GM21447 (cell line): Measurements from ENCODE around the gene TTC39B.

Source experiments
- ATAC-seq: cut with Tn5 transposase; IDR thresholded peaks from one replicate; pipeline ENCODE4 v1.9.1; 2021; ENCODE audit not compliant: unreplicated experiment

The TTC39B gene

DNA sequence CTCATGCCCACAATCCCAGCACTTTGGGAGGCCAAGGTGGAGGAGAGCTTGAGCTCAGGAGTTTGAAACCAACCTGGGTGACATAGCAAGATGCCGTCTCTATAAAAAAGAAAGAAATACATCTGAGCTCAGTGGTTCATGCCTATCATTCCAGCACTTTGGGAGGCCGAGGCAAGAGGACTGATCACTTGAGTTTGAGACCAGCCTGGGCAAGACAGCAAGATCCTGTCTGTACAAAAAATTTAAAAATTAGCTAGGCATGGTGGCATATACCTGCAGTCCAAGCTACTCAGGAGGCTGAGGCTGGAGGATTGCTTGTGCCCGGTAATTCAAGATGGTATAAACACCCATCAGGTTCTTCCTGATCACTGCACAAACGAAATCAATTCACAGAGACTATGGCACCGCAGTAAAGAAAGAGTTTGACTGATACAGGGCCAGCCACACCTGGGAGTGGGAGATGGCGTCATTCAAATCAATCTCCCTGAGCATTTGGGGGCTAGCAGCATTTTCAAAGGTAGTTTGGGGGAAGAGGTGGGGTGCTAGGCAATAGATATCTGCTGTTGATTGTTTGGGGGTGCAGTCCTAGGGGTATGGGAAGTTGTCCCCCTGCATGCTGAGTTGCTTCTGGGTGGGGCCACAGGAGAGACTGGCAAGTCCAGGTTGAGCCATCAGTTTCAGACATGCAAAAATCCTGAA lies 169.2 kb downstream of the TTC39B start:
- no peak for ATAC-seq

DNA sequence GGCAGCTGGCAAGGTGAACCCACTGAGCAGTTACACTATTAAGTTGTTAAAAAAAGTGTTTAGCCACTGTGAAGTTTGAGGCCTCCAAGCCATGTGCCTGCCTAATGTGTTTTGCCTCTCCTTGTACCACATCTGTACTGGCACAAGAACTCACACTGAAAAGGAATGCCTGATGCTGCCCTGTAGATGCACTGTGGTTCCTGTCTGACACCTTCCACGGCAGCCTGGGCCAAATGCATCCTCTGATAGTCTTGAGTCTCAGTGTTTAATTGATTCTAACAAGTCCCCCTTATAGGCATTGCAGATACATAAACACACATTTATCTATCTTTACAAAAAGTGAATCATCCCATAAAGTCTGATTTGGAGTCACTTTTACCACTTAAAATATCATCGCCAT lies 169.9 kb downstream of the TTC39B start:
- ATAC-seq: no peak

DNA sequence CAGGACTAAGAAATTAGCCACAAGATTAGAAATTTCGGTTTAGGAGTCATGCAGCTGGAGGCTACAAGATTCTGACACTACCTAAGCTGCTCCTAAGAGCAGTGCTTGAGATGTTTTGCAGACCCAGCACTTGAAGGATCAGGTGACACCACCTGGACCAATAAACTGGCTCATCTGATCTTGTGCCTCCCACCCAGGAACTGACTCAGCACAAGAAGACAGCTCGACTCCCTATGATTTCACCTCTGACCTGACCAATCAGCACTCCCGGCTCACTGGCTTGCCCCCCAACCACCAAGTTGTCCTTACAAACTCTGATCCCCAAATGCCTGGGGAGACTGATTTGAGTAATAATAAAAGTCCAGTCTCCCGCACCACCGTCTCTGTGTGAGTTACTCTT lies 170.4 kb downstream of the TTC39B start:
- ATAC-seq: no peak

DNA sequence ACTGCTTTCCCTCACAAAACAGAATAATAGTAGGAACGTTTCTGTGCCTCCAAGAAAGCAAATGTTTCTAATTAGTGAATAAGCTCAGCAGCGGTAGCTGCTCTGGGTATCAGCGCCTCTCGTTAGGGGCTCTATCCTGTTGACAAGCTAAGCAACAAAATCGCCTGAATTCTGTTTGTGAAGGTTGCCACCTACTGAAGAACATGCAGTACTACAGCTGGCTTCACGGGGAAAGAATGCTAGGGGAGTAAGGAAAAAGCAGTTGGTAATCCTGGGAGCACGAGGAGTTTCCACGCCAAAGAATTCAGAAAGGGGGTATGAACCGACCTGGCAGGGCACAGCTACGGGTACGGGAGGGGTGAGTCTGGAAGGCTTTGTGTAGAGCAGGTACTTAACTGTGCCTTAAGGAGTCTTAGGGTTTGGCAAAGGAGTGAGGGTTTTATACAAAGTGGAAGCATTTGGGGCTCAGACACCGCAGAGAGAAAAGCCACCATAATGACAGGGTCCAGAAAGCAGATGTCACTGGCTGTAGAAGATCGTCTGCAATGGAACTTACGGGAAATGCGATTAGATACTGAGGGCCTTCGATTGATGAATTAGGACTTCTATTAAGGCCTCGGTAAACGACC lies 171.7 kb downstream of the TTC39B start:
- ATAC-seq: peak; percentile 79

DNA sequence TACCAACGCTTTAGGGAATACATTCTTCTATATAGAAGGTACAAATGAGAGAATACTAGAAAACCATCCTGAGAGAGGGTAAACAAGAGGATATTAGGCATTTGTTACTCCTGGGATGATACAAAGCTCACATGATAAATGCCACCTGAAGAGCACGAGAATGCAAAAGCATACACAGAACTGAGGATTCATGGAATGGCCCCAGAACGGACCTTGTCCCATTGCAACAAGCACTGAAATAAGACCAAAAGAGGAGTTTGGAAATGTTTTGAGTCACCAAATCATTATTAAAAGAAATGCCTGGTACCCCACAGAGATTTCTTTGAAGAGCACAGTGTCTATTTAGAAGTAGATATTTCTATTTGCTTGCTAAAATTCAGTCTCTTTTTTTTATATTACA lies 173.5 kb downstream of the TTC39B start:
- no peak for ATAC-seq

DNA sequence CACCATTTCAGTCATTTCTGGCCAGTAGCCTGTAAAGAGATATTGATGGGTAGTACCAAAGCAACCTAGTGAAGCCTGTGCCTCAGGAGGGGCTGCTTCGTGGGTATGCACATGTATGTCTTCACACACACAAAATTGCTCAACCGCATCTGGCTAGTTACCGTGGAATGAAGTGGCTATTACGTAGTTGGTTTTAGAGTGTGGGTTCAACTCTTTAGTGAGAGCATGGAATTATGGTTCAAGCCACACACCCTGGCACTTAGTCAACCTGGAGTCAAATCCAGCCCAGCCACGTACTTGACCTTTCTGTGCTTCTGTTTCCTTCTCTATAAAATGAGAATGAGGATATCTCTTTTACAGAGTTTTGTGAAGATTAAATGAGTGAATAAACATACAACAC lies 174.9 kb downstream of the TTC39B start:
- no peak for ATAC-seq

DNA sequence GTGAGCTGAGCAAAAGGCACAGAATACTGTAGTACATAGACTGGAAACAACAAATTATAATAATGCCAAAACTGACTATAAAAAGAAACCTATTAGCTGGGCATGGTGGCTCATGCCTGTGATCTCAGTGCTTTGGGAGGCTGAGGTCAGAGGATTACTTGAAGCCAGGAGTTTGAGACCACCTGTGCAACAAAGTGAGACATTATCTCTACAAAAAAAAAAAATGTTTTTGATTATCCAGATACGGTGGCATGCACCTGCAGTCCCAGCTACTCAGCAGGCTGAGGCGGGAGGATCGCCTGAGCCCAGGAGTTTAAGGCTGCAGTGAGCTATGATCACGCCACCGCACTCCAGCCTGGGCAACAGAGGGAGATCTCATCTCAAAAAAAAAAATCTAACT lies 175.9 kb downstream of the TTC39B start:
- no peak for ATAC-seq

DNA sequence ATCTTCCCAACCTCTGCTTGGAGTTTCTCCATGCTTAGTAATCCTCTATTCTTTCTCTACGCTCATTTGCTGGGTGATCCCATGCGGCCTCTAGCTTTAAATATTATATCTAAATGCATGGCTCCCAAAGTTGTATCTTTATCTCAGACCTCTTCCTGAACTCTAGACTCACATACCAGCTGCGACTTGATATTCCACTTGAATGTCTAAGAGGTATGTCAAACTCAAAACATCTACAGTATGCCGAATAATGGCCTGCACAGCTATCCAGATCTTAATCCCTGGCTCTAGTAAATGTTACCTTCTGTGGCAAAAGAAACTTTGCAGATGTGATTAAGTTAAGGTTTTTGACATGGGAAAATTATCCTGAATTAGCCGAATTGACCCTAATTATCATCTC lies 179.2 kb downstream of the TTC39B start:
- no peak for ATAC-seq

DNA sequence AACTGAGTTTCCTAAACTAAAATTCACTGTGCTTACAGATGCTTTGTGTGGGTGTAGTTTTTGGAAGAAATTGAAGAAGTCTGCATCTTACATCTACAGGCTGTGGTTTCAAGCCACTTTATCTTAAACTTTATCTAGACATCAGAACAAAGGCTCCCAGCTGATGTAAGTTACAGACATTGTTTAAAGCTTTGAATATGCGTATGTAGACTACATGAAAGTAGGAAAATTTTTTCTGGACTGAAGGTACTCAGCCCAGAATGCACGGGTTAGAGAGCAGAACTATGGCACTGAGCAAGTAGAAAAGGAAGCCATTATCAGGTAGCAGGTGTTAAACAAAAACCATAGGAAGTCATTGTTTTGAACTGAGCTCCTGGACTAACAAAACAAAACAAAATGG lies 185.4 kb downstream of the TTC39B start:
- no peak for ATAC-seq

DNA sequence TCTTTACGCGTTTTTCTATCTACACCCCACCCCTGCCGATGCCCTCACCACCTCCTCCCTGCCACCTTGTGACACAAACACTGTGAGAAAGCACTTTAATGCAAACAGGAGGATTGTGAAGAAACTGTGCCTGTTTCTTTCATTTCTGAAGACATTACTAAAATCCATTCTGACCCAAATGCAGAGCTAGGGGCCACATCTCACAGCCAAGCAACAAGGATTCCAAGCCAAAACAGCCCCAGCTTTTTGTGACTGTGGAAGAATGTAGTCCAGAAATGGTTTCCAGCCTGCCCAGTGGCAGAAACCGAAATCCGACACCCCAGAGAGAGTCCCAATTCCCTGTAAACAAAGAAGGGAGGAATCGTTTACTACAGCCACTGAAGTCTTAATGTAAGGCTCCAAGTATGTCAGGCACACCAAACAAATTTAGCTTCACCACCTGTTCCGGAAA lies 190.9 kb downstream of the TTC39B start:
- no peak for ATAC-seq

DNA sequence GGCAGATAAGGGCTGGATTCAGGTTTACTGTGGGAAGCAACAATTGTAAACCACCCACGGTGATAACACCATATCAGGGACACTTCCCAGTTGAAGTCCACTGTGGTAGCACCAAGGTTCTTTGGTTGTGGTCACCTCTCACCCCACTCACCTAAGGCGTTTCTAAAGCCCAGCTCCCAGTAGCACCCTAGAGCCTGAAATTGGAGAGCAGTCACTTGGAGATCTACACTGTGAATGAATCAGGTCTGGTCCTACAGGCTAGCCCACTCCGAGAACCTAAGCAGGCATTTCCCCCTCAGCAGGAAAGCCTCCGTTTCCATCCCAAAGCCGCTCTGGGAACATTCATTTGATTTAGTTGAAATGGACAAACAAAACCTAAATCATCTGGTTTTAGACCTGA lies 191.3 kb downstream of the TTC39B start:
- no peak for ATAC-seq

DNA sequence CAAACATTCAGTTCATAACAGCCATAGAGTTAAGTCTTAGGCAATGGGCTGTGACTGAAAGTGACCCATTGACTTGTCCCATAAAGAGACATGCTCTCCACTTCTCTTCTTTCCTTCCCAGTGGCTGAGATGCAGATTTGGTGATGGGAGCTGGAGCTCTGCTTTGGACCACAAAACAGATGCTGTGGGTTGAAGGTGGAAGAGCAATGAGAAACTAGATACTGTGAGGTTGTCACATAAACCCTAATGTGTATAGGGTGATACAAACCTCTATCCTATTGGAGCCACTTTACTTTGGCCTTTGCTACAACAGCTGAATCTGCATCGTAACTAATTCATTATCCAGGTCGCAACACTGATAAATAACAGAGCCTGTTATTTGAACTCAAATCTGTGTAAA lies 192.0 kb downstream of the TTC39B start:
- no peak for ATAC-seq
